H1 (cell line): ENCODE measurements around the gene PPP6C. TPM values are rescaled to one million over a fixed set of nuclear protein-coding genes. Genes with fewer than 3 reads are reported as not detected.

Source experiments
- CTCF ChIA-PET: fragments of 300-600 bp; sonication (Branson Sonifier 250); formaldehyde crosslinking; loops from one replicate; lab custom pipeline; 2021; ENCODE audit not compliant: partially characterized antibody; lab: Charles Lee
- POLR2A ChIA-PET: fragments of 300-600 bp; sonication (Branson Sonifier 250); formaldehyde crosslinking; loops from one replicate; lab custom pipeline; 2021; ENCODE audit warnings: inconsistent platforms; ENCODE audit not compliant: partially characterized antibody; lab: Charles Lee
- DNase-seq, 2 experiments: peaks; one replicate each; pipeline versions ENCODE4 v3.0.0 to v3.0.0-alpha.2; 2010 to 2022; ENCODE audit warnings: low spot score in 2 of 2, low read depth in 1 of 2, mixed read lengths in 1 of 2
- FAIRE-seq: peaks from 2 replicates; lab custom pipeline; 2011; peaks lifted over from hg19 to GRCh38; lab: Jason Lieb, UNC
- H2AFZ ChIP-seq: 2 replicates; pipeline ENCODE4 v1.8.1; 2012; ENCODE audit warnings: low read length, inconsistent platforms
- H2AK5ac ChIP-seq: 2 replicates; pipeline ENCODE4 v1.6.1; 2013; ENCODE audit warnings: low read depth, low read length
- H2BK120ac ChIP-seq: replicated peaks from 2 replicates; pipeline ENCODE3; 2013; ENCODE audit warnings: low read depth, low read length, inconsistent platforms
- H2BK12ac ChIP-seq: 2 replicates; pipeline ENCODE4 v1.6.1; 2013; ENCODE audit warnings: low read depth, low read length
- H2BK15ac ChIP-seq: 2 replicates; pipeline ENCODE4 v1.6.1; 2013; ENCODE audit warnings: low read length
- H2BK20ac ChIP-seq: 2 replicates; pipeline ENCODE4 v1.6.1; 2013; ENCODE audit warnings: low read length
- H2BK5ac ChIP-seq: 2 replicates; pipeline ENCODE4 v1.6.1; 2013; ENCODE audit warnings: low read depth, low read length
- H3K14ac ChIP-seq: 2 replicates; pipeline ENCODE4 v1.6.1; 2013; ENCODE audit warnings: inconsistent platforms; ENCODE audit not compliant: insufficient read length
- H3K18ac ChIP-seq: 2 replicates; pipeline ENCODE4 v1.6.1; 2013; ENCODE audit warnings: low read length; ENCODE audit errors: extremely low read depth
- H3K23ac ChIP-seq: 2 replicates; pipeline ENCODE4 v1.6.1; 2013; ENCODE audit warnings: inconsistent platforms; ENCODE audit not compliant: insufficient read length
- H3K23me2 ChIP-seq: 2 replicates; pipeline ENCODE4 v1.6.1; 2013; ENCODE audit warnings: low read depth, low read length
- H3K27ac ChIP-seq: 2 replicates; pipeline ENCODE4 v1.6.1; 2011; ENCODE audit warnings: low read depth, low read length, inconsistent platforms
- H3K27me3 ChIP-seq, 4 experiments: replicated peaks in 1 of 4; 1 replicate in 1 of 4; 2 replicates in 3 of 4; pipeline versions ENCODE4 v1.6.1 to v1.8.1; 2011 to 2013; ENCODE audit warnings: low read length in 3 of 4, mild to moderate bottlenecking in 3 of 4, inconsistent platforms in 2 of 4, mixed read lengths in 2 of 4, moderate library complexity in 1 of 4; ENCODE audit not compliant: control insufficient read depth in 3 of 4, insufficient read depth in 3 of 4; ENCODE audit errors: extremely low read depth in 1 of 4
- H3K36me3 ChIP-seq, 4 experiments: 2 replicates each; pipeline versions ENCODE4 v1.6.1 to v1.8.1; 2011 to 2013; ENCODE audit warnings: mild to moderate bottlenecking in 4 of 4, low read length in 3 of 4, moderate library complexity in 2 of 4, control low read depth in 1 of 4, inconsistent platforms in 1 of 4; ENCODE audit not compliant: insufficient read depth in 4 of 4, control insufficient read depth in 2 of 4
- H3K4ac ChIP-seq: replicated peaks from 2 replicates; pipeline ENCODE3; 2013; ENCODE audit warnings: low read length, low read depth, mixed read lengths, inconsistent platforms; ENCODE audit not compliant: insufficient read length
- H3K4me1 ChIP-seq, 4 experiments: replicated peaks in 1 of 4; 1 replicate in 1 of 4; 2 replicates in 3 of 4; pipeline versions ENCODE4 v1.6.1 to v1.8.1; 2011 to 2013; ENCODE audit warnings: low read length in 3 of 4, inconsistent platforms in 2 of 4, mixed read lengths in 1 of 4; ENCODE audit not compliant: insufficient read depth in 4 of 4, control insufficient read depth in 3 of 4
- H3K4me2 ChIP-seq, 2 experiments: 2 replicates each; pipeline versions ENCODE4 v1.6.1 to v1.8.1; 2011 to 2013; ENCODE audit warnings: low read depth in 2 of 2, low read length in 2 of 2, control low read depth in 1 of 2, inconsistent platforms in 1 of 2, mild to moderate bottlenecking in 1 of 2; ENCODE audit not compliant: insufficient read depth in 1 of 2
- H3K4me3 ChIP-seq, 4 experiments: fragments of 200-600, 300-600 bp in 1 of 4; sonication (generic), shearing (Covaris generic), sonication (Bioruptor Twin) in 1 of 4; 2 replicates each; pipeline versions ENCODE4 v1.5.1 to v1.8.1; 2011 to 2016; ENCODE audit warnings: low read length in 4 of 4, low read depth in 3 of 4, control low read depth in 2 of 4, inconsistent platforms in 2 of 4, mild to moderate bottlenecking in 2 of 4, mixed read lengths in 1 of 4, moderate library complexity in 1 of 4; ENCODE audit not compliant: insufficient read depth in 2 of 4; ENCODE audit errors: extremely low read depth in 1 of 4
- H3K56ac ChIP-seq: replicated peaks from 2 replicates; pipeline ENCODE3; 2013; ENCODE audit warnings: low read depth, mild to moderate bottlenecking, mixed read lengths, low read length, inconsistent platforms; ENCODE audit not compliant: insufficient read length
- H3K79me1 ChIP-seq: 2 replicates; pipeline ENCODE4 v1.6.1; 2013; ENCODE audit warnings: low read depth, low read length, control low read depth
- H3K79me2 ChIP-seq, 2 experiments: 2 replicates each; pipeline versions ENCODE4 v1.6.1 to v1.8.1; 2012 to 2013; ENCODE audit warnings: low read length in 2 of 2, mild to moderate bottlenecking in 2 of 2, inconsistent platforms in 1 of 2; ENCODE audit not compliant: insufficient read depth in 2 of 2, control insufficient read depth in 1 of 2
- H3K9ac ChIP-seq, 4 experiments: replicated peaks in 1 of 4; 1 replicate in 1 of 4; 2 replicates in 3 of 4; pipeline versions ENCODE4 v1.6.1 to v1.8.1; 2011 to 2013; ENCODE audit warnings: low read depth in 3 of 4, low read length in 3 of 4, control low read depth in 2 of 4, mild to moderate bottlenecking in 2 of 4, moderate library complexity in 2 of 4, inconsistent platforms in 1 of 4; ENCODE audit errors: extremely low read depth in 1 of 4
- H3K9me3 ChIP-seq, 2 experiments: 2 replicates each; pipeline versions ENCODE4 v1.6.1 to v1.8.1; 2012 to 2013; ENCODE audit warnings: mild to moderate bottlenecking in 2 of 2, moderate library complexity in 2 of 2, control low read depth in 1 of 2, inconsistent platforms in 1 of 2, low read depth in 1 of 2, low read length in 1 of 2, mixed read lengths in 1 of 2; ENCODE audit not compliant: insufficient read depth in 2 of 2
- H4K20me1 ChIP-seq, 2 experiments: replicated peaks in 1 of 2; 2 replicates each; pipeline versions ENCODE3 to v1.8.1; 2011 to 2013; ENCODE audit warnings: inconsistent platforms in 2 of 2, low read length in 2 of 2, mild to moderate bottlenecking in 1 of 2; ENCODE audit not compliant: insufficient read depth in 2 of 2, control insufficient read depth in 1 of 2
- H4K5ac ChIP-seq: 2 replicates; pipeline ENCODE4 v1.6.1; 2013; ENCODE audit warnings: low read length, low read depth, mixed read lengths, inconsistent platforms; ENCODE audit not compliant: insufficient read length
- H4K8ac ChIP-seq: 2 replicates; pipeline ENCODE4 v1.8.0; 2013; ENCODE audit warnings: mild to moderate bottlenecking, moderate library complexity, low read length, inconsistent platforms; ENCODE audit not compliant: insufficient read depth; ENCODE audit errors: extremely low read depth
- H4K91ac ChIP-seq: replicated peaks from 2 replicates; pipeline ENCODE3; 2013; ENCODE audit warnings: low read length, mixed read lengths, inconsistent platforms; ENCODE audit not compliant: insufficient read length
- BACH1 ChIP-seq: IDR thresholded peaks from 2 replicates; pipeline ENCODE4 v1.6.1; 2012; ENCODE audit warnings: low read length, improper control_type of control experiment
- CEBPB ChIP-seq: IDR thresholded peaks from 2 replicates; pipeline ENCODE4 v1.6.1; 2012; ENCODE audit warnings: low read depth, low read length
- HDAC2 ChIP-seq, 2 experiments: fragments of 300-600 bp in 1 of 2; sonication (generic) in 1 of 2; IDR thresholded peaks; 2 replicates each; pipeline ENCODE4 v1.6.1; 2011 to 2012; ENCODE audit warnings: low read depth in 2 of 2, low read length in 2 of 2, mild to moderate bottlenecking in 2 of 2, moderate library complexity in 2 of 2, borderline replicate concordance in 1 of 2, inconsistent platforms in 1 of 2
- JUND ChIP-seq: IDR thresholded peaks from 2 replicates; pipeline ENCODE4 v1.6.1; 2011; ENCODE audit warnings: mild to moderate bottlenecking, improper control_type of control experiment, low read length
- KDM1A ChIP-seq: fragments of 200-600, 300-600 bp; sonication (generic); IDR thresholded peaks from 2 replicates; pipeline ENCODE4 v1.7.1; 2016; ENCODE audit warnings: mild to moderate bottlenecking, low read length, borderline replicate concordance
- POLR2A ChIP-seq, 2 experiments: IDR thresholded peaks; 1 replicate in 1 of 2; 2 replicates in 1 of 2; pipeline ENCODE4 v1.6.1; 2011; ENCODE audit warnings: low read depth in 2 of 2, low read length in 2 of 2, mild to moderate bottlenecking in 2 of 2; ENCODE audit errors: control extremely low read depth in 1 of 2
- RNF2 ChIP-seq: fragments of 200-900, 300-1000 bp; sonication (generic); IDR thresholded peaks from 2 replicates; pipeline ENCODE4 v1.7.1; 2016; ENCODE audit warnings: borderline replicate concordance, low read depth, mild to moderate bottlenecking, antibody characterized with exemption, low read length; ENCODE audit not compliant: poor library complexity, severe bottlenecking; ENCODE audit errors: missing control alignments
- SUZ12 ChIP-seq: fragments of 200-600 bp; sonication (generic); IDR thresholded peaks from 2 replicates; pipeline ENCODE4 v1.6.1; 2012; ENCODE audit warnings: mild to moderate bottlenecking, inconsistent platforms, low read length, moderate library complexity, mixed read lengths
- TBP ChIP-seq: IDR thresholded peaks from 2 replicates; pipeline ENCODE4 v1.6.1; 2011; ENCODE audit warnings: low read depth, low read length, improper control_type of control experiment
- YY1 ChIP-seq: IDR thresholded peaks from 2 replicates; pipeline ENCODE4 v1.6.1; 2011; ENCODE audit warnings: low read depth, mild to moderate bottlenecking, low read length
- WGBS, 2 experiments: shearing (Covaris generic) in 1 of 2; methylation state at CpG; one replicate each; pipeline versions ENCODE4 v1.1.6 to v1.1.7; 2013 to 2015; ENCODE audit warnings: low lambda C conversion rate in 2 of 2, mixed read lengths in 2 of 2, inconsistent platforms in 1 of 2, low coverage in 1 of 2, missing lambda C conversion rate in 1 of 2; ENCODE audit not compliant: insufficient replicate concordance in 2 of 2, insufficient coverage in 1 of 2, insufficient read length in 1 of 2; ENCODE audit errors: extremely low coverage in 1 of 2, missing lambda C conversion rate in 1 of 2; 5-methylcytosine and 5-hydroxymethylcytosine counted together
- polyA plus RNA-seq, 7 experiments: library from polyadenylated mRNA; depleted of rRNA in 3 of 7; stranded (reverse) in 5 of 7; unstranded in 2 of 7; fragments of >200 nt in 5 of 7; fragments of 200-250 nt in 2 of 7; gene quantifications; 1 replicate in 5 of 7; 2 replicates in 1 of 7; 4 replicates in 1 of 7; pipeline versions ENCODE4 v1.2.1 to v1.2.3, GENCODE V29; 2011 to 2013; ENCODE audit warnings: missing spikeins in 2 of 7, mixed read lengths in 2 of 7
- total RNA-seq: library from RNA; stranded (reverse); fragmentation: NEBNext Ultra II Directional; extraction: Animal tissue kit (Norgen Biotek cat#: 25700); gene quantifications from 2 replicates; pipeline ENCODE4 v1.2.1, GENCODE V29; 2021
- TF ChIP-seq, protein P1 (sequence below): IDR thresholded peaks from 2 replicates; pipeline ENCODE4 v1.6.1; 2011; ENCODE audit warnings: low read depth, mild to moderate bottlenecking, low read length; ENCODE audit not compliant: insufficient read depth

The PPP6C gene
- total and polyA plus RNA-seq, 2 of the 8 experiments (the other 6 are each of a cell fraction or from before 2014, with no cell fraction given): 22.8 to 52.3 TPM

DNA sequence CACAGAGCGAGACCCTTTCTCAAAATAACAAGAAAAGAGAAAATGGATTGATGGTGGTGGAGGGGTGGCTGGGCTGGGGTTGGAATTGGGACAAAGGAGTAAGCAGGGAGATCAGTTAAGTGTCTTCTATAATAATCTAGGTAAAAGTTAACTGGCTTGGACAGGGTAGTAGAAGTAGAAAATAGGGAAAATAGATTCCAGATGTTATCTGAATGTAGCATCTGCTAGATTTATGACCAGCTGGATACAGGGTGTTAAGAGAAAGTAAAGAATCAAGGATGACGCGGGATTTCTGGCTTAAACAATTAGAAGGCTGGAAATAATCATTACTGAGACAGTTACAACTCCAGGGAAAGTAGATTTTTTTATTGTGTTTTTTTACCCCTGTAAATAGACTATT, 13.0 kb downstream of the PPP6C start:
- peaks cover 7 to 8% of the 10 kb centered on the region in 2 experiments for H4K20me1 ChIP-seq
- TF ChIP-seq KDM1A (no peak), CEBPB (no peak), BACH1 (no peak), HDAC2 (IDR thresholded peaks at IDR 0.05; ENCODE audit: borderline replicate concordance in 1 of 2, low read depth in 2 of 2, low read length in 2 of 2) (no peak), POLR2A (IDR thresholded peaks at IDR 0.05; ENCODE audit: control extremely low read depth in 1 of 2, low read depth in 2 of 2, low read length in 2 of 2) (no peak), TBP (no peak), YY1 (no peak), JUND (no peak), SUZ12 (no peak), RNF2 (no peak)
- TF ChIP-seq, protein P1, sequence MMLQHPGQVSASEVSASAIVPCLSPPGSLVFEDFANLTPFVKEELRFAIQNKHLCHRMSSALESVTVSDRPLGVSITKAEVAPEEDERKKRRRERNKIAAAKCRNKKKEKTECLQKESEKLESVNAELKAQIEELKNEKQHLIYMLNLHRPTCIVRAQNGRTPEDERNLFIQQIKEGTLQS: no peak
- TF ChIP-seq, all 59 proteins: peak for 0
- H3K4me2 ChIP-seq: no peak overlapping the region
- no peak overlapping the region for H2BK5ac ChIP-seq
- H3K9ac ChIP-seq: no peak overlapping the region
- ChIA-PET POLR2A (interaction anchor here (1.1 kb wide), 1 partner anchor 8 kb away, joined by 5 read pairs; no protein-coding TSS in a partner anchor), CTCF (interaction anchor here (0.6 to 1.1 kb wide), 4 partner anchors 12 to 208 kb away, joined by 3 read pairs; no protein-coding TSS in a partner anchor)
- peaks cover 4 to 87% of the 10 kb centered on the region in 2 experiments; a peak in 3 of 4 replicates for H3K79me2 ChIP-seq
- H2BK120ac ChIP-seq: no peak overlapping the region
- no peak overlapping the region for H2AFZ ChIP-seq
- no peak overlapping the region for H4K5ac ChIP-seq
- H2BK12ac ChIP-seq: no peak overlapping the region
- H3K4me1 ChIP-seq: no peaks in the 10 kb centered on the region
- no peak overlapping the region for H3K4me3 ChIP-seq
- WGBS, 2 experiments: 98% methylated on average over 3 of the region's 3 CpGs; no CpG with 5 or more reads in 1 of the 2 experiments
- H3K18ac ChIP-seq: no peak overlapping the region
- no peak overlapping the region for H2BK15ac ChIP-seq
- H2AK5ac ChIP-seq: no peak overlapping the region
- no peaks in the 10 kb centered on the region for H3K23me2 ChIP-seq
- no peak overlapping the region for H3K23ac ChIP-seq
- no peak overlapping the region for H3K14ac ChIP-seq
- no peaks in the 10 kb centered on the region for H3K27me3 ChIP-seq
- H3K4ac ChIP-seq: no peak overlapping the region
- H3K9me3 ChIP-seq: no peaks in the 10 kb centered on the region
- FAIRE-seq: no peak
- no peak overlapping the region for H3K27ac ChIP-seq
- H3K36me3 ChIP-seq: no peaks in the 10 kb centered on the region
- H4K91ac ChIP-seq: no peak overlapping the region
- no peak overlapping the region for H4K8ac ChIP-seq
- no peak overlapping the region for H3K56ac ChIP-seq
- H2BK20ac ChIP-seq: no peak overlapping the region
- no peaks in the 10 kb centered on the region for H3K79me1 ChIP-seq
- no peak for DNase-seq
